Fibroblast of skin of right quadriceps (primary cell): ENCODE data around the gene NPR1.
A peak's percentile ranks its signal among the peaks of the same experiment; 100 is the strongest.
"Not testable (repeated sequence)": the region's sequence is repeated elsewhere in the genome, so short reads cannot be mapped to it uniquely, and the experiment has no call there.

ENCODE experiments used
- DNase-seq: peaks from one replicate; pipeline ENCODE4 v3.0.0-alpha.2; 2013

NPR1 gene

GRCh38 chr1:153684892-153685291 lies 6.4 kb downstream of the NPR1 start:
- DNase-seq, result no peak

GRCh38 chr1:153685544-153686340 lies 7.3 kb downstream of the NPR1 start:
- DNase-seq, result no peak

- no peak for DNase-seq
These were observed 9.0 kb downstream of the NPR1 start for GRCh38 chr1:153687346-153688125.

- DNase-seq, result no peak
These were observed 9.8 kb downstream of the NPR1 start for GRCh38 chr1:153688276-153688675.

- DNase-seq, result no peak
These were observed 10.3 kb downstream of the NPR1 start for GRCh38 chr1:153688736-153689328.

- no peak for DNase-seq
These were observed 15.0 kb downstream of the NPR1 start for GRCh38 chr1:153693466-153693865.

- DNase-seq, result no peak
These were observed 18.3 kb downstream of the NPR1 start for GRCh38 chr1:153696741-153697140.

GRCh38 chr1:153697191-153698019 lies 18.9 kb downstream of the NPR1 start:
- peak; percentile 35 for DNase-seq

GRCh38 chr1:153698020-153698922 lies 19.8 kb downstream of the NPR1 start:
- no peak for DNase-seq

- DNase-seq, result peak; percentile 38
These were observed 20.6 kb downstream of the NPR1 start for GRCh38 chr1:153698923-153699714.

- DNase-seq, result no peak
These were observed 21.3 kb downstream of the NPR1 start for GRCh38 chr1:153699768-153700167.

- DNase-seq, result no peak
These were observed 27.0 kb downstream of the NPR1 start for GRCh38 chr1:153705484-153705883.

GRCh38 chr1:153711026-153711425 lies 32.5 kb downstream of the NPR1 start:
- no peak for DNase-seq

- not testable (repeated sequence) for DNase-seq
These were observed 37.7 kb downstream of the NPR1 start for GRCh38 chr1:153716211-153716610.

- no peak for DNase-seq
These were observed 38.8 kb downstream of the NPR1 start for GRCh38 chr1:153717330-153717729.

- DNase-seq, result no peak
These were observed 45.2 kb downstream of the NPR1 start for GRCh38 chr1:153723687-153724086.

GRCh38 chr1:153724634-153725033 lies 46.1 kb downstream of the NPR1 start:
- not testable (repeated sequence) for DNase-seq

- DNase-seq, result peak; percentile 100
These were observed 49.2 kb downstream of the NPR1 start, which contains the start of gene INTS3 for GRCh38 chr1:153727463-153728304. INTS3 (plus strand) TSS chr1:153728050; CDS start chr1:153728635, 585 bp downstream.

GRCh38 chr1:153728305-153729066 lies 50.0 kb downstream of the NPR1 start:
- peak; percentile 64 for DNase-seq
